Lung (tissue), 16 donors: ENCODE measurements around the gene PLEKHA1. TPM values are rescaled to one million over a fixed set of nuclear protein-coding genes. Genes with fewer than 3 reads are reported as not detected.
A peak's percentile ranks its signal among the peaks of the same experiment; 100 is the strongest.

Experiments
- ATAC-seq: fragments of 200-7000 bp; cut with Tn5 transposase; one replicate; pipeline ENCODE4 v1.9.1; 2020; ENCODE audit warnings: moderate number of reproducible peaks; ENCODE audit not compliant: insufficient read depth, low FRiP score
- DNase-seq, 3 donors: peaks; one replicate each; pipeline ENCODE4 v3.0.0-alpha.2; 2013 to 2017
- H3K27ac ChIP-seq, 2 donors: one replicate each; pipeline ENCODE4 v1.5.1; 2013; ENCODE audit warnings: mild to moderate bottlenecking in 2 of 2, moderate library complexity in 2 of 2, control low read depth in 1 of 2, inconsistent platforms in 1 of 2, low read depth in 1 of 2, low read length in 1 of 2
- H3K27me3 ChIP-seq, 3 donors: one replicate each; pipeline ENCODE4 v1.5.1; 2013; ENCODE audit warnings: low read length in 2 of 3; ENCODE audit not compliant: control insufficient read depth in 3 of 3, insufficient read depth in 3 of 3
- H3K36me3 ChIP-seq, 4 donors: one replicate each; pipeline ENCODE4 v1.5.1; 2013; ENCODE audit warnings: low read length in 4 of 4, mild to moderate bottlenecking in 1 of 4, moderate library complexity in 1 of 4; ENCODE audit not compliant: control insufficient read depth in 4 of 4, insufficient read depth in 4 of 4
- H3K4me1 ChIP-seq, 5 donors: one replicate each; pipeline ENCODE4 v1.5.1; 2013; ENCODE audit warnings: low read length in 5 of 5, mild to moderate bottlenecking in 2 of 5, moderate library complexity in 1 of 5; ENCODE audit not compliant: control insufficient read depth in 5 of 5, insufficient read depth in 5 of 5
- H3K4me3 ChIP-seq: one replicate; pipeline ENCODE4 v1.5.1; 2013; ENCODE audit warnings: mild to moderate bottlenecking, control low read depth, moderate library complexity
- H3K9ac ChIP-seq, 2 donors: one replicate each; pipeline ENCODE4 v1.5.1; 2013; ENCODE audit warnings: low read length in 2 of 2, control low read depth in 1 of 2; ENCODE audit not compliant: insufficient read depth in 1 of 2
- H3K9me3 ChIP-seq, 4 donors: one replicate each; pipeline ENCODE4 v1.5.1; 2013; ENCODE audit warnings: low read length in 3 of 4, mild to moderate bottlenecking in 1 of 4, moderate library complexity in 1 of 4; ENCODE audit not compliant: control insufficient read depth in 4 of 4, insufficient read depth in 3 of 4
- WGBS, 2 donors: extraction: QIAGEN DNeasy Blood & Tissue Kit; methylation state at CpG; one replicate each; pipeline ENCODE4 v1.1.7; 2013; 5-methylcytosine and 5-hydroxymethylcytosine counted together
- long read RNA-seq, 5 donors: transcript quantifications; one replicate each; lab custom pipeline, GENCODE V29; 2026
- polyA plus RNA-seq, 2 donors: library from polyadenylated mRNA; stranded (reverse); fragments of 200-250 nt; gene quantifications; one replicate each; pipeline ENCODE4 v1.2.1, GENCODE V29; 2013
- total RNA-seq, 2 donors: library from RNA; depleted of rRNA in 1 of 2; stranded (reverse); fragments of >200 nt in 1 of 2; gene quantifications; one replicate each; pipeline ENCODE4 v1.2.1, GENCODE V29; 2014 to 2021
- TF ChIP-seq, protein P1 (sequence below): IDR thresholded peaks from 2 replicates; pipeline ENCODE4 v1.5.1; 2012; ENCODE audit warnings: mild to moderate bottlenecking; ENCODE audit errors: control extremely low read depth, extremely low read depth
- donor health status: control.
- donor health status: control.
- donor health status: Bipolar disorder and iron deficiency.
- donor health status: healthy.
- donor health status: DM: yes; HTN: yes; CAD: no.

Gene PLEKHA1
- total RNA-seq (10 to 100 TPM; 33.5 to 73.2 TPM), polyA plus RNA-seq (10 to 100 TPM; 18.9 to 23.0 TPM)
- long read RNA-seq, donor 1, full-length matches to known transcripts: 2 of 26 reads
- long read RNA-seq, donor 1, partial matches to known transcripts: 24 of 26 reads
- long read RNA-seq, donor 1, other reads (novel, unspliced or antisense): 0 of 26 reads
- long read RNA-seq, donor 2: 0 reads
- long read RNA-seq, donor 3, full-length matches to known transcripts: 1 of 1 reads
- long read RNA-seq, donor 3, partial matches to known transcripts: 0 of 1 reads
- long read RNA-seq, donor 3, other reads (novel, unspliced or antisense): 0 of 1 reads
- long read RNA-seq, donor 4: 0 reads
- long read RNA-seq, donor 5, full-length matches to known transcripts: 4 of 4 reads
- long read RNA-seq, donor 5, partial matches to known transcripts: 0 of 4 reads
- long read RNA-seq, donor 5, other reads (novel, unspliced or antisense): 0 of 4 reads

GRCh38 chr10:122374237-122374858 is at the start of gene PLEKHA1:
Gene PLEKHA1 (plus strand): TSS chr10:122374708. CDS start chr10:122393201, 18,493 bp downstream.
- H3K9ac ChIP-seq: peak within 1 kb of the TSS; percentile 69 to 80
- DNase-seq (peak; percentile 95 to 97 (median 96)), ATAC-seq (peak; percentile 96)
- 1% methylated on average over 70 to 71 of the region's 71 CpGs for WGBS, 2 donors
- TF ChIP-seq, protein P1, sequence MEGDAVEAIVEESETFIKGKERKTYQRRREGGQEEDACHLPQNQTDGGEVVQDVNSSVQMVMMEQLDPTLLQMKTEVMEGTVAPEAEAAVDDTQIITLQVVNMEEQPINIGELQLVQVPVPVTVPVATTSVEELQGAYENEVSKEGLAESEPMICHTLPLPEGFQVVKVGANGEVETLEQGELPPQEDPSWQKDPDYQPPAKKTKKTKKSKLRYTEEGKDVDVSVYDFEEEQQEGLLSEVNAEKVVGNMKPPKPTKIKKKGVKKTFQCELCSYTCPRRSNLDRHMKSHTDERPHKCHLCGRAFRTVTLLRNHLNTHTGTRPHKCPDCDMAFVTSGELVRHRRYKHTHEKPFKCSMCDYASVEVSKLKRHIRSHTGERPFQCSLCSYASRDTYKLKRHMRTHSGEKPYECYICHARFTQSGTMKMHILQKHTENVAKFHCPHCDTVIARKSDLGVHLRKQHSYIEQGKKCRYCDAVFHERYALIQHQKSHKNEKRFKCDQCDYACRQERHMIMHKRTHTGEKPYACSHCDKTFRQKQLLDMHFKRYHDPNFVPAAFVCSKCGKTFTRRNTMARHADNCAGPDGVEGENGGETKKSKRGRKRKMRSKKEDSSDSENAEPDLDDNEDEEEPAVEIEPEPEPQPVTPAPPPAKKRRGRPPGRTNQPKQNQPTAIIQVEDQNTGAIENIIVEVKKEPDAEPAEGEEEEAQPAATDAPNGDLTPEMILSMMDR: no peak
- peak within 1 kb of the TSS; percentile 82 for H3K4me3 ChIP-seq
- H3K36me3 ChIP-seq: no peaks in the 10 kb centered on the region
- H3K4me1 ChIP-seq: peaks cover 0 to 11% (median 5%) of the 10 kb centered on the region in 5 donors
- peak within 1 kb of the TSS; percentile 97 to 100 for H3K27ac ChIP-seq
- no peaks in the 10 kb centered on the region for H3K9me3 ChIP-seq
- no peaks in the 10 kb centered on the region for H3K27me3 ChIP-seq

- H3K9me3 ChIP-seq: peaks cover 0 to 3% (median 0%) of the 10 kb centered on the region in 4 donors
- no peak for DNase-seq
- H3K27ac ChIP-seq: no peak overlapping the region
- no peaks in the 10 kb centered on the region for H3K27me3 ChIP-seq
- no peaks in the 10 kb centered on the region for H3K4me1 ChIP-seq
- no peak overlapping the region for H3K9ac ChIP-seq
- 91 to 94% methylated on average over 2 of the region's 2 CpGs for WGBS, 2 donors
- no peaks in the 10 kb centered on the region for H3K36me3 ChIP-seq
- no peak for ATAC-seq
- TF ChIP-seq, protein P1: no peak
- no peak overlapping the region for H3K4me3 ChIP-seq
These were observed 49.3 kb upstream of the PLEKHA1 start for GRCh38 chr10:122325235-122325634.

- no peak for ATAC-seq
These were observed 48.1 kb upstream of the PLEKHA1 start for GRCh38 chr10:122326385-122326784.

More at GRCh38 chr10:122326385-122326784, 48.1 kb upstream of the PLEKHA1 start:
- WGBS, 2 donors: 88 to 95% methylated on average over 5 of the region's 5 CpGs
- Histone ChIP-seq H3K27me3 (no peaks in the 10 kb centered on the region), H3K27ac (no peak overlapping the region), H3K4me3 (no peak overlapping the region), H3K36me3 (no peaks in the 10 kb centered on the region), H3K9me3 (no peaks in the 10 kb centered on the region), H3K4me1 (no peaks in the 10 kb centered on the region), H3K9ac (no peak overlapping the region)
- DNase-seq: no peak
- TF ChIP-seq, protein P1: no peak
